K562 (cell line): ENCODE measurements around the gene ID4. TPM values are rescaled to one million over a fixed set of nuclear protein-coding genes. Genes with fewer than 3 reads are reported as not detected.

Source experiments
- ATAC-seq: fragments of 200-7000 bp; cut with Tn5 transposase; 3 replicates; pipeline ENCODE4 v1.9.1; 2020; ENCODE audit warnings: moderate library complexity
- BruUV-seq: library from RNA; stranded (reverse); fragments of 400-500 nt; replicated peaks from 2 replicates; lab custom pipeline; 2021; lab: Mats Ljungman, UMichigan
- CTCF ChIA-PET: fragments of 300-600 bp; formaldehyde crosslinking; extraction: SDS; loops from one replicate; lab custom pipeline; 2021; ENCODE audit warnings: low intra/inter-chr PET ratio; lab: Yijun Ruan, JAX
- POLR2A ChIA-PET: fragments of 300-600, 350-650 bp; sonication (Branson Sonifier 250); formaldehyde crosslinking; extraction: SDS; loops from one replicate; lab custom pipeline; 2021; ENCODE audit warnings: antibody characterized with exemption, inconsistent platforms; lab: Yijun Ruan, JAX
- DNase-seq, 4 experiments: peaks; one replicate each; pipeline versions ENCODE4 v3.0.0 to v3.0.0-alpha.2; 2011 to 2018; ENCODE audit warnings: low spot score in 3 of 4, mixed read lengths in 3 of 4; ENCODE audit errors: extremely low read depth in 1 of 4
- FAIRE-seq: peaks from 2 replicates; lab custom pipeline; 2011; peaks lifted over from hg19 to GRCh38; lab: Jason Lieb, UNC
- H2AFZ ChIP-seq: 2 replicates; pipeline ENCODE4 v1.6.0; 2011; ENCODE audit warnings: low read depth, low read length, control low read depth, inconsistent platforms
- H3K27ac ChIP-seq: fragments of 200-600 bp; 3 replicates; pipeline ENCODE4 v1.8.0; 2011; ENCODE audit warnings: low read depth, mild to moderate bottlenecking, control low read depth, inconsistent platforms, low read length, moderate library complexity, mixed read lengths; ENCODE audit errors: extremely low read depth
- H3K27me3 ChIP-seq, 2 experiments: fragments of 300-600 bp in 1 of 2; 2 replicates in 1 of 2; 3 replicates in 1 of 2; pipeline versions ENCODE4 v1.6.0 to v1.8.0; 2011; ENCODE audit warnings: inconsistent platforms in 2 of 2, low read length in 2 of 2, mild to moderate bottlenecking in 1 of 2, mixed read lengths in 1 of 2, moderate library complexity in 1 of 2; ENCODE audit not compliant: control insufficient read depth in 2 of 2, insufficient read depth in 2 of 2
- H3K36me3 ChIP-seq: fragments of 300-600 bp; 3 replicates; pipeline ENCODE4 v1.8.0; 2011; ENCODE audit warnings: mild to moderate bottlenecking, low read length, inconsistent platforms; ENCODE audit not compliant: control insufficient read depth, insufficient read depth
- H3K4me1 ChIP-seq, 2 experiments: fragments of 200-600 bp in 1 of 2; replicated peaks in 1 of 2; 2 replicates in 1 of 2; 3 replicates in 1 of 2; pipeline versions ENCODE4 v1.5.1 to v1.8.0; 2011; ENCODE audit warnings: inconsistent platforms in 2 of 2, low read length in 2 of 2, mild to moderate bottlenecking in 1 of 2, mixed read lengths in 1 of 2, moderate library complexity in 1 of 2; ENCODE audit not compliant: control insufficient read depth in 2 of 2, insufficient read depth in 2 of 2
- H3K4me2 ChIP-seq: 2 replicates; pipeline ENCODE4 v1.6.1; 2011; ENCODE audit warnings: low read length, control low read depth, inconsistent platforms, mixed read lengths; ENCODE audit not compliant: insufficient read depth
- H3K4me3 ChIP-seq: fragments of 200-600 bp; sonication (generic), shearing (Covaris generic); 2 replicates; pipeline ENCODE4 v1.5.1; 2016; ENCODE audit warnings: control low read depth, inconsistent platforms
- H3K79me2 ChIP-seq: fragments of 200-600 bp; 3 replicates; pipeline ENCODE4 v1.8.0; 2011; ENCODE audit warnings: low read length, inconsistent platforms; ENCODE audit not compliant: control insufficient read depth, insufficient read depth
- H3K9ac ChIP-seq, 2 experiments: 2 replicates each; pipeline versions ENCODE4 v1.6.0 to v1.6.1; 2011; ENCODE audit warnings: low read depth in 2 of 2, low read length in 2 of 2, control low read depth in 1 of 2, inconsistent platforms in 1 of 2, mild to moderate bottlenecking in 1 of 2, mixed read lengths in 1 of 2; ENCODE audit not compliant: insufficient read depth in 1 of 2
- H3K9me1 ChIP-seq: one replicate; pipeline ENCODE4 v1.6.0; 2011; ENCODE audit warnings: inconsistent platforms, mild to moderate bottlenecking, low read length, moderate library complexity; ENCODE audit not compliant: control insufficient read depth, insufficient read depth
- H3K9me3 ChIP-seq: replicated peaks from 2 replicates; pipeline ENCODE4 v1.5.1; 2011; ENCODE audit warnings: low read depth, low read length, inconsistent platforms; ENCODE audit not compliant: control insufficient read depth, insufficient read depth
- H4K20me1 ChIP-seq: replicated peaks from 2 replicates; pipeline ENCODE4 v1.6.1; 2011; ENCODE audit warnings: low read length, inconsistent platforms, mixed read lengths; ENCODE audit not compliant: control insufficient read depth, insufficient read depth
- CREB3L1 ChIP-seq: fragments of 450-650 bp; IDR thresholded peaks from 2 replicates; pipeline ENCODE4 v1.6.1; 2014; ENCODE audit warnings: low read depth, mild to moderate bottlenecking, moderate library complexity, borderline replicate concordance
- E2F6 ChIP-seq, 2 experiments: IDR thresholded peaks; 2 replicates each; pipeline ENCODE4 v1.6.1; 2011; ENCODE audit warnings: borderline replicate concordance in 1 of 2, control low read depth in 1 of 2, low read depth in 1 of 2, low read length in 1 of 2, mild to moderate bottlenecking in 1 of 2, mixed read lengths in 1 of 2, moderate library complexity in 1 of 2; ENCODE audit not compliant: insufficient read depth in 1 of 2, insufficient read length in 1 of 2, poor library complexity in 1 of 2, severe bottlenecking in 1 of 2; ENCODE audit errors: extremely low read depth in 1 of 2
- GATAD2B ChIP-seq: fragments of 450-650 bp; IDR thresholded peaks from 2 replicates; pipeline ENCODE4 v1.6.1; 2017; ENCODE audit warnings: mild to moderate bottlenecking, borderline replicate concordance
- NR2F6 ChIP-seq: fragments of 450-650 bp; formaldehyde crosslinking; IDR thresholded peaks from 2 replicates; pipeline ENCODE4 v1.4.0; 2020; ENCODE audit warnings: mild to moderate bottlenecking
- PTRF ChIP-seq: fragments of 450-650 bp; IDR thresholded peaks from 2 replicates; pipeline ENCODE4 v1.6.1; 2016; ENCODE audit warnings: mild to moderate bottlenecking, missing genetic modification characterization, missing compliant biosample characterization
- SP2 ChIP-seq: IDR thresholded peaks from 2 replicates; pipeline ENCODE4 v1.6.1; 2011; ENCODE audit warnings: mild to moderate bottlenecking, low read depth, low read length, moderate library complexity; ENCODE audit not compliant: poor library complexity, severe bottlenecking; ENCODE audit errors: extremely low read depth
- TBP ChIP-seq: optimal IDR thresholded peaks from 2 replicates; pipeline ENCODE3; 2011; ENCODE audit warnings: low read depth, low read length, improper control_type of control experiment
- ZKSCAN3 ChIP-seq: fragments of 250-450 bp; sonication (Bioruptor Pico); IDR thresholded peaks from 2 replicates; pipeline ENCODE4 v1.4.0; 2020
- ZNF146 ChIP-seq: IDR thresholded peaks from one replicate; pipeline ENCODE4 v1.6.1; 2018; ENCODE audit warnings: missing compliant biosample characterization; ENCODE audit not compliant: unreplicated experiment
- ZNF586 ChIP-seq: fragments of 450-650 bp; formaldehyde crosslinking; conservative IDR thresholded peaks from 2 replicates; pipeline ENCODE4 v1.4.0; 2020; ENCODE audit warnings: mild to moderate bottlenecking, moderate library complexity
- ZNF785 ChIP-seq: fragments of 250-450 bp; sonication (Bioruptor Pico); IDR thresholded peaks from 2 replicates; pipeline ENCODE4 v1.4.0; 2020; ENCODE audit warnings: mild to moderate bottlenecking
- WGBS: fragments of 100-300 bp; shearing (Covaris generic); methylation state at CpG from one replicate; pipeline ENCODE4 v1.1.6; 2016; ENCODE audit warnings: low coverage, mixed read lengths; ENCODE audit not compliant: insufficient coverage; ENCODE audit errors: missing lambda C conversion rate; 5-methylcytosine and 5-hydroxymethylcytosine counted together
- in situ Hi-C: fragments of 300-500 bp; cut with MboI; formaldehyde crosslinking; loops from 4 replicates; pipeline ENCODE4 v1.15.0; 2018; ENCODE audit warnings: inconsistent platforms, mixed read lengths
- intact Hi-C: fragments of 100-400 bp; cut with micrococcal nuclease; formaldehyde crosslinking; loops from 2 replicates; pipeline ENCODE4 v1.14.2; 2022
- polyA plus RNA-seq, 8 experiments: library from polyadenylated mRNA; depleted of rRNA in 4 of 8; stranded (reverse) in 5 of 8; unstranded in 3 of 8; fragments of >200 nt; fragmentation: Nextera tagmentation in 2 of 8; fragmentation: Illumina TruSeq in 1 of 8; extraction: Ambion mirVana in 2 of 8; extraction: Trizol in 1 of 8; gene quantifications; 2 replicates each; pipeline versions ENCODE4 v1.2.1 to v1.2.3, GENCODE V29; 2011 to 2014; ENCODE audit warnings: inconsistent platforms in 1 of 8, missing spikeins in 1 of 8
- total RNA-seq, 7 experiments: library from RNA; depleted of rRNA in 6 of 7; stranded (reverse); fragments of >200 nt in 6 of 7; fragmentation: Illumina TruSeq in 2 of 7; extraction: Trizol in 2 of 7; gene quantifications; 2 replicates each; pipeline versions ENCODE4 v1.2.1 to v1.2.3, GENCODE V29; 2011 to 2021; ENCODE audit warnings: low replicate concordance in 1 of 7
- TF ChIP-seq, protein P1 (sequence below): fragments of 450-650 bp; IDR thresholded peaks from 2 replicates; pipeline ENCODE4 v1.6.1; 2017; ENCODE audit warnings: mild to moderate bottlenecking, moderate library complexity

Gene ID4
- total and polyA plus RNA-seq, 9 of the 15 experiments (the other 6 are each of a cell fraction or from before 2014, with no cell fraction given): not detected

DNA sequence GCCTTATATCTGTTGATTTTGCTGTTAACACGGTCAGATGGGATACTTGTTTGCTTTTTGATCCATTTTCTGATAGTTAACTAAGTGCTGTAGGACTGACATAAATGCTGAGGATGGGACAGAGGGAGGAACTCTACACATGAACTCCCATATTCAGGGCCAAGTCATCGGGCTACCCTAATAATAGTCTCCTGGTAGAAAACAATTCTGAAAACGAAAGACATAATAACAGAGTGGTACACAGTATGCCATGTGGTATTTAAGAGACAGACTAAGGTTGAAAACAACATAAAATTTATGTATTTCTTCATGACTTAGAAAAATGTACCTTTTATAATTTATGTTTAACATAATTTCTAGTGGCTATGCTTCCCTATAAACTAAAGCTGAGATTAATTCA, 12.0 kb downstream of the ID4 start:
- no peak overlapping the region; the same call in 1 of the 2 replicates for H2AFZ ChIP-seq
- ATAC-seq: no peak
- intact Hi-C loops (no loop called here), in situ Hi-C loops (no loop called here)
- H3K4me3 ChIP-seq: no peak overlapping the region
- no peak for DNase-seq
- CTCF ChIA-PET: no interaction called here
- H3K4me2 ChIP-seq: no peak overlapping the region
- no peaks in the 10 kb centered on the region for H4K20me1 ChIP-seq
- POLR2A ChIA-PET: no interaction called here
- H3K27me3 ChIP-seq: peaks cover 3 to 12% of the 10 kb centered on the region in 2 experiments; a peak in 2 of 5 replicates
- BruUV-seq: no TSS peak
- H3K79me2 ChIP-seq: no peaks in the 10 kb centered on the region
- WGBS: 7% methylated on average over 3 of the region's 3 CpGs
- H3K9me3 ChIP-seq: no peaks in the 10 kb centered on the region
- H3K4me1 ChIP-seq: no peaks in the 10 kb centered on the region
- H3K9me1 ChIP-seq: no peaks in the 10 kb centered on the region
- H3K9ac ChIP-seq: no peak overlapping the region
- H3K27ac ChIP-seq: no peak overlapping the region
- H3K36me3 ChIP-seq: no peaks in the 10 kb centered on the region
- no peak for TF ChIP-seq ZNF586 (CRISPR knock-in tag)
- TF ChIP-seq TBP: no peak
- TF ChIP-seq ZNF785: no peak
- no peak for FAIRE-seq

DNA sequence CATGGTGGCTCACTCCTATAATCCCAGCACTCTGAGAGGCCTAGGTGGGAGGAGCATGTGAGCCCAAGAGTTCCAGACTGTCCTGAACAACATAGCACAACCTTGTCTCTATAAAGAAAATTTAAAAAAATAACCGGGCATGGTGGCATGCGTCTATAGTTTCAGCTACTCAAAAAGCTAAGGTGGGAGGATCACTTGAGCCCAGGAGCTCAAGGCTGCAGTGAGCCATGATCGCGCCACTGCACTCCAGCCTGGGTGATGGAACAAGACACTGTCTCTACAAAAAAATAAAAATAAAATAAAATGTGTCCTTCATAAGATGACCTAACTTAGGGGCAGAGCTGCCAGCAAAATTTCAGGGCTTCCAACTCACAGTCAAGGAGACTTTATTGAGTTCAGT, 12.6 kb downstream of the ID4 start:
- Histone ChIP-seq H3K27ac (no peak overlapping the region), H2AFZ (no peak overlapping the region), H3K36me3 (no peaks in the 10 kb centered on the region), H3K4me3 (no peak overlapping the region), H3K4me2 (no peak overlapping the region), H3K9me3 (no peaks in the 10 kb centered on the region), H3K4me1 (no peaks in the 10 kb centered on the region; a peak in 1 of 5 replicates), H3K79me2 (no peaks in the 10 kb centered on the region), H3K9ac (no peak overlapping the region), H3K9me1 (no peaks in the 10 kb centered on the region), H4K20me1 (no peaks in the 10 kb centered on the region), H3K27me3 (peaks cover 3 to 12% of the 10 kb centered on the region in 2 experiments; a peak in 2 of 5 replicates)
- in situ Hi-C loops (loop anchor here (25.0 kb wide), 1 partner anchor 1262 kb away; no protein-coding TSS in a partner anchor), intact Hi-C loops (loop anchor here (5.0 kb wide), 1 partner anchor 208 kb away; no protein-coding TSS in a partner anchor)
- 3% methylated on average over 4 of the region's 4 CpGs for WGBS
- no peak for FAIRE-seq
- DNase-seq: no peak
- ATAC-seq: no peak
- BruUV-seq: no TSS peak
- ChIA-PET CTCF (no interaction called here), POLR2A (no interaction called here)
- TF ChIP-seq NR2F6 (CRISPR knock-in tag) (no peak), PTRF (no peak), SP2 (no peak), CREB3L1 (no peak), GATAD2B (no peak), ZKSCAN3 (no peak), E2F6 (IDR thresholded peaks at IDR 0.05; ENCODE audit: borderline replicate concordance in 1 of 2, extremely low read depth in 1 of 2, insufficient read depth in 1 of 2, insufficient read length in 1 of 2, low read depth in 1 of 2, low read length in 1 of 2, poor library complexity in 1 of 2, severe bottlenecking in 1 of 2) (no peak), ZNF146 (CRISPR knock-in tag) (no peak)
- TF ChIP-seq, protein P1, sequence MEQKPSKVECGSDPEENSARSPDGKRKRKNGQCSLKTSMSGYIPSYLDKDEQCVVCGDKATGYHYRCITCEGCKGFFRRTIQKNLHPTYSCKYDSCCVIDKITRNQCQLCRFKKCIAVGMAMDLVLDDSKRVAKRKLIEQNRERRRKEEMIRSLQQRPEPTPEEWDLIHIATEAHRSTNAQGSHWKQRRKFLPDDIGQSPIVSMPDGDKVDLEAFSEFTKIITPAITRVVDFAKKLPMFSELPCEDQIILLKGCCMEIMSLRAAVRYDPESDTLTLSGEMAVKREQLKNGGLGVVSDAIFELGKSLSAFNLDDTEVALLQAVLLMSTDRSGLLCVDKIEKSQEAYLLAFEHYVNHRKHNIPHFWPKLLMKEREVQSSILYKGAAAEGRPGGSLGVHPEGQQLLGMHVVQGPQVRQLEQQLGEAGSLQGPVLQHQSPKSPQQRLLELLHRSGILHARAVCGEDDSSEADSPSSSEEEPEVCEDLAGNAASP: no peak
